K562 (cell line): ENCODE results near the gene HMGCL. TPM values are rescaled to one million over a fixed set of nuclear protein-coding genes. Genes with fewer than 3 reads are reported as not detected.

ENCODE experiments used
- ARID3B ChIP-seq: fragments of 250-450 bp; sonication (Bioruptor Pico); IDR thresholded peaks from 2 replicates; pipeline ENCODE4 v1.4.0; 2020; ENCODE audit warnings: borderline replicate concordance
- C11orf30 ChIP-seq: fragments of 450-650 bp; IDR thresholded peaks from 2 replicates; pipeline ENCODE4 v1.6.1; 2016; ENCODE audit warnings: low read depth, mild to moderate bottlenecking
- CREB3 ChIP-seq: fragments of 450-650 bp; conservative IDR thresholded peaks from 2 replicates; pipeline ENCODE4 v1.6.1; 2016; ENCODE audit warnings: missing genetic modification characterization, low read depth, mild to moderate bottlenecking, missing compliant biosample characterization, moderate library complexity
- E2F1 ChIP-seq: sonication (generic); formaldehyde crosslinking; IDR thresholded peaks from 2 replicates; pipeline ENCODE4 v1.8.1; 2023; ENCODE audit warnings: mild to moderate bottlenecking, missing genetic modification reagents, moderate library complexity
- E2F3 ChIP-seq: fragments of 250-450 bp; sonication (Bioruptor Pico); IDR thresholded peaks from 2 replicates; pipeline ENCODE4 v1.4.0; 2020; ENCODE audit warnings: mild to moderate bottlenecking
- E4F1 ChIP-seq: fragments of 250-450 bp; sonication (Bioruptor Pico); IDR thresholded peaks from 2 replicates; pipeline ENCODE4 v1.5.0; 2021; ENCODE audit warnings: mild to moderate bottlenecking, borderline replicate concordance
- ELK3 ChIP-seq: fragments of 450-650 bp; formaldehyde crosslinking; IDR thresholded peaks from 2 replicates; pipeline ENCODE4 v1.4.0; 2020; ENCODE audit warnings: mild to moderate bottlenecking
- KDM5B ChIP-seq: fragments of 200-600 bp; sonication (generic); IDR thresholded peaks from 2 replicates; pipeline ENCODE4 v1.6.1; 2012; ENCODE audit warnings: low read depth, mild to moderate bottlenecking, moderate library complexity, low read length, control low read depth, inconsistent platforms; ENCODE audit not compliant: insufficient replicate concordance
- XRCC5 ChIP-seq: fragments of 200-400 bp; formaldehyde crosslinking; IDR thresholded peaks from 2 replicates; pipeline ENCODE4 v1.6.1; 2017; ENCODE audit warnings: low read depth, mild to moderate bottlenecking, low read length
- ZBTB7A ChIP-seq: IDR thresholded peaks from 2 replicates; pipeline ENCODE4 v1.6.1; 2011; ENCODE audit warnings: low read depth, mild to moderate bottlenecking, low read length, moderate library complexity, borderline replicate concordance; ENCODE audit not compliant: control insufficient read depth
- ZNF561 ChIP-seq: fragments of 450-650 bp; formaldehyde crosslinking; conservative IDR thresholded peaks from 2 replicates; pipeline ENCODE4 v1.4.0; 2020; ENCODE audit warnings: mild to moderate bottlenecking, moderate library complexity
- ZNF583 ChIP-seq: fragments of 250-450 bp; sonication (Bioruptor Pico); IDR thresholded peaks from 2 replicates; pipeline ENCODE4 v1.4.0; 2020
- polyA plus RNA-seq, 8 experiments: library from polyadenylated mRNA; depleted of rRNA in 4 of 8; stranded (reverse) in 5 of 8; unstranded in 3 of 8; fragments of >200 nt; fragmentation: Nextera tagmentation in 2 of 8; fragmentation: Illumina TruSeq in 1 of 8; extraction: Ambion mirVana in 2 of 8; extraction: Trizol in 1 of 8; gene quantifications; 2 replicates each; pipeline versions ENCODE4 v1.2.1 to v1.2.3, GENCODE V29; 2011 to 2014; ENCODE audit warnings: inconsistent platforms in 1 of 8, missing spikeins in 1 of 8
- total RNA-seq, 7 experiments: library from RNA; depleted of rRNA in 6 of 7; stranded (reverse); fragments of >200 nt in 6 of 7; fragmentation: Illumina TruSeq in 2 of 7; extraction: Trizol in 2 of 7; gene quantifications; 2 replicates each; pipeline versions ENCODE4 v1.2.1 to v1.2.3, GENCODE V29; 2011 to 2021; ENCODE audit warnings: low replicate concordance in 1 of 7

Gene HMGCL
- total and polyA plus RNA-seq, 9 of the 15 experiments (the other 6 are each of a cell fraction or from before 2014, with no cell fraction given) = 18.0 to 82.2 (median 24.2) TPM

GRCh38 chr1:23825076-23825761 is at the start of gene HMGCL (continued):
- TF ChIP-seq E2F1 (CRISPR knock-in tag) (peak; percentile 50; the same call in 1 of the 2 replicates), E4F1 (CRISPR knock-in tag) (no peak), XRCC5 (no peak), KDM5B (peak; percentile 97), ZNF583 (CRISPR knock-in tag) (0 out of 2 replicates have a peak, but pooled peaks have one; percentile 34), C11orf30 (peak; percentile 98), ELK3 (no peak), CREB3 (tag) (no peak), E2F3 (CRISPR knock-in tag) (0 out of 2 replicates have a peak, but pooled peaks have one; percentile 74), ZNF561 (CRISPR knock-in tag) (no peak), ARID3B (0 out of 2 replicates have a peak, but pooled peaks have one; percentile 18), ZBTB7A (peak; percentile 98)
